Measurements from ENCODE around the gene MTMR2.

Gene MTMR2

GRCh38 chr11:95793116-95793515, 130.8 kb downstream of the MTMR2 start:
- TF ChIP-seq OSR1 (CRISPR knock-in tag; IDR thresholded peaks at IDR 0.05): no peak
- no peak for TF ChIP-seq ZNF70 (CRISPR knock-in tag; IDR thresholded peaks at IDR 0.05)
- no peak for TF ChIP-seq BACH2 (CRISPR knock-in tag; IDR thresholded peaks at IDR 0.05; ENCODE audit: borderline replicate concordance)
- TF ChIP-seq ZNF565 (CRISPR knock-in tag; conservative IDR thresholded peaks at IDR 0.05; ENCODE audit: low read depth): no peak
- no peak for TF ChIP-seq ZFP3 (CRISPR knock-in tag; IDR thresholded peaks at IDR 0.05)
- no peak for TF ChIP-seq SNAI2 (CRISPR knock-in tag; IDR thresholded peaks at IDR 0.05)
- no peak for ATAC-seq

- no peak for ATAC-seq
- TF ChIP-seq TOX (CRISPR knock-in tag; IDR thresholded peaks at IDR 0.05; ENCODE audit: borderline replicate concordance): no peak
Observed at GRCh38 chr11:95792700-95793099, 131.2 kb downstream of the MTMR2 start.

DNA sequence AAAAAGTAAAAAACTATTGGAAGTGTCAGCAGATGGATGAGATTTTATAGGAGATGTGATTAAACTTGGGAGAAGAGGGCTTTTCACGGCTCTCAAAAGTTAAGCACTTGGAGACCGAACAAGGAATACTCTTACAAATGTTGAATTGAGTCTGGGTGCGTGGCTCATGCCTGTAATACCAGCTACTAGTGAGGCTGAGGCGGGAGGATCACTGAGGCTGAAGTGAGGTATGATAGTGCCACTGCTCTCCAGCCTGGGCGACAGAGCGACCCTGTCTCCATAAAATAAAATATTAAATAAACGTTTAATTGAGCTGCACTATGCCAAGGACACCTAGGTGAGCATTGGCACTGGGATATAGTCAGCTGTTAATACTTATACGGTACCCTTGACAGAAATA, 131.7 kb downstream of the MTMR2 start:
- no peak for ATAC-seq
- TF ChIP-seq ZFP3 (CRISPR knock-in tag; IDR thresholded peaks at IDR 0.05) (no peak), ZC3H10 (CRISPR knock-in tag; IDR thresholded peaks at IDR 0.05) (no peak), ISL1 (CRISPR knock-in tag; IDR thresholded peaks at IDR 0.05) (no peak), PPARA (CRISPR knock-in tag; IDR thresholded peaks at IDR 0.05; ENCODE audit: borderline replicate concordance) (no peak), CREB5 (CRISPR knock-in tag; IDR thresholded peaks at IDR 0.05; ENCODE audit: low read depth) (no peak), RARB (CRISPR knock-in tag; IDR thresholded peaks at IDR 0.05) (no peak), CSRNP3 (CRISPR knock-in tag; IDR thresholded peaks at IDR 0.05) (no peak), ESRRG (CRISPR knock-in tag; IDR thresholded peaks at IDR 0.05) (no peak), ARNTL (CRISPR knock-in tag; IDR thresholded peaks at IDR 0.05; ENCODE audit: borderline replicate concordance, low read depth) (no peak), TSHZ2 (CRISPR knock-in tag; IDR thresholded peaks at IDR 0.05) (no peak), GLIS3 (CRISPR knock-in tag; IDR thresholded peaks at IDR 0.05) (no peak), ZNF8 (CRISPR knock-in tag; IDR thresholded peaks at IDR 0.05) (no peak), TCF4 (CRISPR knock-in tag; IDR thresholded peaks at IDR 0.05; ENCODE audit: borderline replicate concordance) (no peak)
- TF ChIP-seq, protein P1, sequence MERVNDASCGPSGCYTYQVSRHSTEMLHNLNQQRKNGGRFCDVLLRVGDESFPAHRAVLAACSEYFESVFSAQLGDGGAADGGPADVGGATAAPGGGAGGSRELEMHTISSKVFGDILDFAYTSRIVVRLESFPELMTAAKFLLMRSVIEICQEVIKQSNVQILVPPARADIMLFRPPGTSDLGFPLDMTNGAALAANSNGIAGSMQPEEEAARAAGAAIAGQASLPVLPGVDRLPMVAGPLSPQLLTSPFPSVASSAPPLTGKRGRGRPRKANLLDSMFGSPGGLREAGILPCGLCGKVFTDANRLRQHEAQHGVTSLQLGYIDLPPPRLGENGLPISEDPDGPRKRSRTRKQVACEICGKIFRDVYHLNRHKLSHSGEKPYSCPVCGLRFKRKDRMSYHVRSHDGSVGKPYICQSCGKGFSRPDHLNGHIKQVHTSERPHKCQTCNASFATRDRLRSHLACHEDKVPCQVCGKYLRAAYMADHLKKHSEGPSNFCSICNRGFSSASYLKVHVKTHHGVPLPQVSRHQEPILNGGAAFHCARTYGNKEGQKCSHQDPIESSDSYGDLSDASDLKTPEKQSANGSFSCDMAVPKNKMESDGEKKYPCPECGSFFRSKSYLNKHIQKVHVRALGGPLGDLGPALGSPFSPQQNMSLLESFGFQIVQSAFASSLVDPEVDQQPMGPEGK (CRISPR knock-in tag; IDR thresholded peaks at IDR 0.05; ENCODE audit: borderline replicate concordance): no peak
- TF ChIP-seq, protein P2, sequence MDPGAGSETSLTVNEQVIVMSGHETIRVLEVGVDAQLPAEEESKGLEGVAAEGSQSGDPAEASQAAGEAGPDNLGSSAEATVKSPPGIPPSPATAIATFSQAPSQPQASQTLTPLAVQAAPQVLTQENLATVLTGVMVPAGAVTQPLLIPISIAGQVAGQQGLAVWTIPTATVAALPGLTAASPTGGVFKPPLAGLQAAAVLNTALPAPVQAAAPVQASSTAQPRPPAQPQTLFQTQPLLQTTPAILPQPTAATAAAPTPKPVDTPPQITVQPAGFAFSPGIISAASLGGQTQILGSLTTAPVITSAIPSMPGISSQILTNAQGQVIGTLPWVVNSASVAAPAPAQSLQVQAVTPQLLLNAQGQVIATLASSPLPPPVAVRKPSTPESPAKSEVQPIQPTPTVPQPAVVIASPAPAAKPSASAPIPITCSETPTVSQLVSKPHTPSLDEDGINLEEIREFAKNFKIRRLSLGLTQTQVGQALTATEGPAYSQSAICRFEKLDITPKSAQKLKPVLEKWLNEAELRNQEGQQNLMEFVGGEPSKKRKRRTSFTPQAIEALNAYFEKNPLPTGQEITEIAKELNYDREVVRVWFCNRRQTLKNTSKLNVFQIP (CRISPR knock-in tag; IDR thresholded peaks at IDR 0.05; ENCODE audit: borderline replicate concordance, low read depth): no peak

- ATAC-seq: no peak
- no peak for TF ChIP-seq PPARA (CRISPR knock-in tag; IDR thresholded peaks at IDR 0.05; ENCODE audit: borderline replicate concordance)
- TF ChIP-seq ZNF565 (CRISPR knock-in tag; conservative IDR thresholded peaks at IDR 0.05; ENCODE audit: low read depth): no peak
- TF ChIP-seq CREB5 (CRISPR knock-in tag; IDR thresholded peaks at IDR 0.05; ENCODE audit: low read depth): no peak
- TF ChIP-seq OSR1 (CRISPR knock-in tag; IDR thresholded peaks at IDR 0.05): no peak
- TF ChIP-seq RARB (CRISPR knock-in tag; IDR thresholded peaks at IDR 0.05): no peak
- TF ChIP-seq ESRRG (CRISPR knock-in tag; IDR thresholded peaks at IDR 0.05): no peak
- TF ChIP-seq BACH2 (CRISPR knock-in tag; IDR thresholded peaks at IDR 0.05; ENCODE audit: borderline replicate concordance): no peak
- TF ChIP-seq, protein P2 (CRISPR knock-in tag; IDR thresholded peaks at IDR 0.05; ENCODE audit: borderline replicate concordance, low read depth): no peak
- TF ChIP-seq ISL1 (CRISPR knock-in tag; IDR thresholded peaks at IDR 0.05): no peak
- no peak for TF ChIP-seq CSRNP3 (CRISPR knock-in tag; IDR thresholded peaks at IDR 0.05)
- no peak for TF ChIP-seq GLIS3 (CRISPR knock-in tag; IDR thresholded peaks at IDR 0.05)
- TF ChIP-seq ZFP3 (CRISPR knock-in tag; IDR thresholded peaks at IDR 0.05): no peak
Observed at GRCh38 chr11:95791709-95792033, 132.2 kb downstream of the MTMR2 start.
